Measurements from ENCODE around the gene CDH23.

GRCh38 chr10:71476228-71477011 is 79.7 kb downstream of the CDH23 start:
- TF ChIP-seq CTCF (IDR thresholded peaks at IDR 0.05; ENCODE audit: low read length) (no peak), EZH2 (optimal IDR thresholded peaks at IDR 0.05; ENCODE audit: low read depth, low read length) (no peak), EZH2phosphoT487 (IDR thresholded peaks at IDR 0.05; ENCODE audit: low read length) (no peak)

Measured in MM.1S (cell line).